Measurements from ENCODE around the gene DAB2.

DAB2 gene

GRCh38 chr5:39352951-39353350 lies 71.8 kb downstream of the DAB2 start:
- DNase-seq (ENCODE audit: extremely low spot score), result no peak
- ChIA-PET CTCF (no interaction called here), POLR2A (no interaction called here)
- TF ChIP-seq LEF1 (IDR thresholded peaks at IDR 0.05; ENCODE audit: borderline replicate concordance) (no peak), HDGF (IDR thresholded peaks at IDR 0.05; ENCODE audit: borderline replicate concordance) (no peak), TARDBP (IDR thresholded peaks at IDR 0.05) (no peak), FOXM1 (IDR thresholded peaks at IDR 0.05; ENCODE audit: borderline replicate concordance) (no peak), ZNF384 (IDR thresholded peaks at IDR 0.05) (no peak), NFRKB (IDR thresholded peaks at IDR 0.05) (no peak), FOXK2 (IDR thresholded peaks at IDR 0.05) (no peak), L3MBTL2 (conservative IDR thresholded peaks at IDR 0.05) (no peak), FOXA1 (IDR thresholded peaks at IDR 0.05) (no peak), BHLHE40 (IDR thresholded peaks at IDR 0.05; ENCODE audit: borderline replicate concordance) (no peak), ARNT (IDR thresholded peaks at IDR 0.05) (no peak), SP1 (IDR thresholded peaks at IDR 0.05) (no peak), SUZ12 (IDR thresholded peaks at IDR 0.05) (no peak), ELF4 (IDR thresholded peaks at IDR 0.05) (no peak)
- TF ChIP-seq, protein P1, sequence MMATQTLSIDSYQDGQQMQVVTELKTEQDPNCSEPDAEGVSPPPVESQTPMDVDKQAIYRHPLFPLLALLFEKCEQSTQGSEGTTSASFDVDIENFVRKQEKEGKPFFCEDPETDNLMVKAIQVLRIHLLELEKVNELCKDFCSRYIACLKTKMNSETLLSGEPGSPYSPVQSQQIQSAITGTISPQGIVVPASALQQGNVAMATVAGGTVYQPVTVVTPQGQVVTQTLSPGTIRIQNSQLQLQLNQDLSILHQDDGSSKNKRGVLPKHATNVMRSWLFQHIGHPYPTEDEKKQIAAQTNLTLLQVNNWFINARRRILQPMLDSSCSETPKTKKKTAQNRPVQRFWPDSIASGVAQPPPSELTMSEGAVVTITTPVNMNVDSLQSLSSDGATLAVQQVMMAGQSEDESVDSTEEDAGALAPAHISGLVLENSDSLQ (IDR thresholded peaks at IDR 0.05), result no peak

DNA sequence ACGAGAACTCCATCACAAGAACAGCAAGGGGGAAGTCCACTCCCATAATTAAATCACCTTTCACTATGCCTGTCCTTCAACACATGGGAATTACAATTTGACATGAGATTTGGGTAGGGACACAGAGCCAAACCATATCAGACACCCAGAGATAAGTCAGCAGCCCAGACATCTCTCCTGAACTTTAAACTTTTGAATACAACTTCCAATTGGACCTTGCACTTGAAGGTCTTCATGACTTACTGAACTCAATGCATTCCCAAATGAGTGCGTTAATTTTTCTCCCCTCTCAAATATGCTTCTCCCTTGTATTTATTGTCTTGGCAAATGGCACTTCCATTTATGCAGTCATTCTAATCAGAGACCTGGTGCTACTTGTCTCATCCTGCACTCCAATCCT lies 72.6 kb downstream of the DAB2 start:
- DNase-seq (ENCODE audit: extremely low spot score), result no peak
- CTCF ChIA-PET, result no interaction called here
- no peak for TF ChIP-seq SP1 (IDR thresholded peaks at IDR 0.05)
- TF ChIP-seq FOXM1 (IDR thresholded peaks at IDR 0.05; ENCODE audit: borderline replicate concordance), result no peak
- no peak for TF ChIP-seq TARDBP (IDR thresholded peaks at IDR 0.05)
- no peak for TF ChIP-seq SUZ12 (IDR thresholded peaks at IDR 0.05)
- TF ChIP-seq, protein P1 (IDR thresholded peaks at IDR 0.05), result no peak
- TF ChIP-seq HDGF (IDR thresholded peaks at IDR 0.05; ENCODE audit: borderline replicate concordance), result no peak
- no peak for TF ChIP-seq BHLHE40 (IDR thresholded peaks at IDR 0.05; ENCODE audit: borderline replicate concordance)
- no peak for TF ChIP-seq NFRKB (IDR thresholded peaks at IDR 0.05)
- no peak for TF ChIP-seq ELF4 (IDR thresholded peaks at IDR 0.05)
- TF ChIP-seq L3MBTL2 (conservative IDR thresholded peaks at IDR 0.05), result no peak
- no peak for TF ChIP-seq ZNF384 (IDR thresholded peaks at IDR 0.05)
- no peak for TF ChIP-seq LEF1 (IDR thresholded peaks at IDR 0.05; ENCODE audit: borderline replicate concordance)
- TF ChIP-seq FOXK2 (IDR thresholded peaks at IDR 0.05), result no peak
- TF ChIP-seq FOXA1 (IDR thresholded peaks at IDR 0.05), result no peak
- no peak for TF ChIP-seq CTBP1 (IDR thresholded peaks at IDR 0.05; ENCODE audit: borderline replicate concordance)
- TF ChIP-seq ARNT (IDR thresholded peaks at IDR 0.05), result no peak
- POLR2A ChIA-PET, result no interaction called here

GRCh38 chr5:39349484-39349883 lies 75.3 kb downstream of the DAB2 start:
- no peak for TF ChIP-seq SP1 (IDR thresholded peaks at IDR 0.05)
- TF ChIP-seq ARNT (IDR thresholded peaks at IDR 0.05), result no peak
- TF ChIP-seq LEF1 (IDR thresholded peaks at IDR 0.05; ENCODE audit: borderline replicate concordance), result no peak
- TF ChIP-seq L3MBTL2 (conservative IDR thresholded peaks at IDR 0.05), result no peak
- TF ChIP-seq CTBP1 (IDR thresholded peaks at IDR 0.05; ENCODE audit: borderline replicate concordance), result no peak
- no peak for TF ChIP-seq TARDBP (IDR thresholded peaks at IDR 0.05)
- TF ChIP-seq ZNF384 (IDR thresholded peaks at IDR 0.05), result no peak
- TF ChIP-seq SUZ12 (IDR thresholded peaks at IDR 0.05), result no peak
- TF ChIP-seq, protein P1 (IDR thresholded peaks at IDR 0.05), result no peak
- TF ChIP-seq FOXK2 (IDR thresholded peaks at IDR 0.05), result no peak
- no peak for TF ChIP-seq NFRKB (IDR thresholded peaks at IDR 0.05)
- no peak for TF ChIP-seq BHLHE40 (IDR thresholded peaks at IDR 0.05; ENCODE audit: borderline replicate concordance)
- TF ChIP-seq FOXA1 (IDR thresholded peaks at IDR 0.05), result no peak
- TF ChIP-seq HDGF (IDR thresholded peaks at IDR 0.05; ENCODE audit: borderline replicate concordance), result no peak
- TF ChIP-seq FOXM1 (IDR thresholded peaks at IDR 0.05; ENCODE audit: borderline replicate concordance), result no peak
- TF ChIP-seq ELF4 (IDR thresholded peaks at IDR 0.05), result no peak
- ChIA-PET POLR2A (no interaction called here), CTCF (no interaction called here)
- DNase-seq (ENCODE audit: extremely low spot score), result no peak

GRCh38 chr5:39342460-39342859 lies 82.3 kb downstream of the DAB2 start:
- CTCF ChIA-PET, result no interaction called here
- POLR2A ChIA-PET, result no interaction called here
- no peak for DNase-seq (ENCODE audit: extremely low spot score)
- TF ChIP-seq SUZ12 (IDR thresholded peaks at IDR 0.05), result no peak
- TF ChIP-seq SP1 (IDR thresholded peaks at IDR 0.05), result no peak

GRCh38 chr5:39341896-39342295 lies 82.9 kb downstream of the DAB2 start:
- TF ChIP-seq ZNF384 (IDR thresholded peaks at IDR 0.05) (no peak), SP1 (IDR thresholded peaks at IDR 0.05) (no peak), ARNT (IDR thresholded peaks at IDR 0.05) (no peak), FOXK2 (IDR thresholded peaks at IDR 0.05) (no peak), FOXA1 (IDR thresholded peaks at IDR 0.05) (no peak), SUZ12 (IDR thresholded peaks at IDR 0.05) (no peak), TARDBP (IDR thresholded peaks at IDR 0.05) (no peak), BHLHE40 (IDR thresholded peaks at IDR 0.05; ENCODE audit: borderline replicate concordance) (no peak), L3MBTL2 (conservative IDR thresholded peaks at IDR 0.05) (no peak), LEF1 (IDR thresholded peaks at IDR 0.05; ENCODE audit: borderline replicate concordance) (no peak), NFRKB (IDR thresholded peaks at IDR 0.05) (no peak), ELF4 (IDR thresholded peaks at IDR 0.05) (no peak), CTBP1 (IDR thresholded peaks at IDR 0.05; ENCODE audit: borderline replicate concordance) (no peak), FOXM1 (IDR thresholded peaks at IDR 0.05; ENCODE audit: borderline replicate concordance) (no peak), HDGF (IDR thresholded peaks at IDR 0.05; ENCODE audit: borderline replicate concordance) (no peak)
- TF ChIP-seq, protein P1 (IDR thresholded peaks at IDR 0.05), result no peak
- no peak for DNase-seq (ENCODE audit: extremely low spot score)
- CTCF ChIA-PET, result no interaction called here
- POLR2A ChIA-PET, result no interaction called here

GRCh38 chr5:39340506-39340905 lies 84.3 kb downstream of the DAB2 start:
- TF ChIP-seq ZNF384 (IDR thresholded peaks at IDR 0.05) (no peak), FOXA1 (IDR thresholded peaks at IDR 0.05) (no peak), ELF4 (IDR thresholded peaks at IDR 0.05) (no peak), CTBP1 (IDR thresholded peaks at IDR 0.05; ENCODE audit: borderline replicate concordance) (no peak), NFRKB (IDR thresholded peaks at IDR 0.05) (no peak), ARNT (IDR thresholded peaks at IDR 0.05) (no peak)
- TF ChIP-seq, protein P1 (IDR thresholded peaks at IDR 0.05), result no peak
- POLR2A ChIA-PET, result no interaction called here
- DNase-seq (ENCODE audit: extremely low spot score), result no peak
- CTCF ChIA-PET, result no interaction called here

Data from HEK293T (cell line).